Measurements from ENCODE around the gene POLR2F. TPM values are rescaled to one million over a fixed set of nuclear protein-coding genes. Genes with fewer than 3 reads are reported as not detected.
"Not testable (repeated sequence)": the region's sequence is repeated elsewhere in the genome, so short reads cannot be mapped to it uniquely, and the experiment has no call there.

POLR2F gene
- total and polyA plus RNA-seq, 7 donors: 69.2 to 280 (median 95.9) TPM

GRCh38 chr22:37954686-37955085 lies 1.2 kb downstream of the POLR2F start:
- no peak for DNase-seq
- Histone ChIP-seq H3K27me3 (ENCODE audit: insufficient read depth in 3 of 3, low read length in 2 of 3) (no peaks in the 10 kb centered on the region), H3K36me3 (ENCODE audit: insufficient read depth in 1 of 2, low read depth in 1 of 2) (peaks cover 8 to 33% of the 10 kb centered on the region in 2 donors), H3K9me3 (no peaks in the 10 kb centered on the region), H3K27ac (no peak overlapping the region), H3K4me3 (peak overlapping the region; percentile 99), H3K4me1 (peaks cover 22% of the 10 kb centered on the region)
- intact Hi-C loops (cut with DNase I): no loop called here
- TF ChIP-seq CTCF (IDR thresholded peaks at IDR 0.05): no peak
- 53 to 64% (median 54%) methylated on average over 4 of the region's 4 CpGs for WGBS, 3 donors
- no peak for ATAC-seq

DNA sequence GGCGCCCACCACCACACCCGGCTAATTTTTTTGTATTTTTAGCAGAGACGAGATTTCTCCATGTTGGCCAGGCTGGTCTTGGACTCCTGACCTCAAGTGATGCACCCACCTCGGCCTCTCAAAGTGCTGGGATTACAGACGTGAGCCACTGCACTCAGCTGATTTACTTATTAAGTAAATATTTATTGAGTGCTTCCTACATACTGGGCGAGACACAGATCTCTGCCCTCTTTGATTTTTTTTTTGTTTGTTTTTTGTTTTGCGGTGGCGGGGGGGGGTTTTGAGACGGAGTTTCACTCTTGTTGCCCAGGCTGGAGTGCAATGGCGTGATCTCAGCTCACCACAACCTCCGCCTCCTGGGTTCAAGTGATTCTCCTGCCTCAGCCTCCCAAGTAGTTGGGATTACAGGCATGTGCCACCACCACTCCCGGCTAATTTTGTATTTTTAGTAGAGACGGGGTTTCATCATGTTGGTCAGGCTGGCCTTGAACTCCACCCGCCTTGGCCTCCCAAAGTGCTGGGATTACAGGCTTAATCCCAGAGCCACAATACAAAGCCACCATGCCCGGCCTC lies 2.4 kb downstream of the POLR2F start:
- H3K9me3 ChIP-seq; intact Hi-C loops (cut with DNase I); H3K27me3 ChIP-seq (ENCODE audit: insufficient read depth in 3 of 3, low read length in 2 of 3); H3K4me3 ChIP-seq; DNase-seq; ATAC-seq; H3K27ac ChIP-seq: not testable (repeated sequence)
- WGBS, 3 donors: 88 to 89% (median 88%) methylated on average over 15 of the region's 15 CpGs
- H3K36me3 ChIP-seq (ENCODE audit: insufficient read depth in 1 of 2, low read depth in 1 of 2): peaks cover 8 to 45% of the 10 kb centered on the region in 2 donors
- peaks cover 22% of the 10 kb centered on the region for H3K4me1 ChIP-seq

- H3K27ac ChIP-seq: peak overlapping the region; percentile 71
- ATAC-seq: peak; percentile 13 to 72 (median 26)
- no peaks in the 10 kb centered on the region for H3K9me3 ChIP-seq
- H3K4me3 ChIP-seq: no peak overlapping the region
- 28 to 78% (median 41%) methylated on average over 4 of the region's 4 CpGs for WGBS, 3 donors
- intact Hi-C loops (cut with DNase I): no loop called here
- peaks cover 22% of the 10 kb centered on the region for H3K4me1 ChIP-seq
- no peaks in the 10 kb centered on the region for H3K27me3 ChIP-seq (ENCODE audit: insufficient read depth in 3 of 3, low read length in 2 of 3)
- H3K36me3 ChIP-seq (ENCODE audit: insufficient read depth in 1 of 2, low read depth in 1 of 2): peaks cover 8 to 58% of the 10 kb centered on the region in 2 donors
- TF ChIP-seq CTCF (IDR thresholded peaks at IDR 0.05): no peak
- no peak for DNase-seq
These were observed 3.7 kb downstream of the POLR2F start for GRCh38 chr22:37957232-37957631.

DNA sequence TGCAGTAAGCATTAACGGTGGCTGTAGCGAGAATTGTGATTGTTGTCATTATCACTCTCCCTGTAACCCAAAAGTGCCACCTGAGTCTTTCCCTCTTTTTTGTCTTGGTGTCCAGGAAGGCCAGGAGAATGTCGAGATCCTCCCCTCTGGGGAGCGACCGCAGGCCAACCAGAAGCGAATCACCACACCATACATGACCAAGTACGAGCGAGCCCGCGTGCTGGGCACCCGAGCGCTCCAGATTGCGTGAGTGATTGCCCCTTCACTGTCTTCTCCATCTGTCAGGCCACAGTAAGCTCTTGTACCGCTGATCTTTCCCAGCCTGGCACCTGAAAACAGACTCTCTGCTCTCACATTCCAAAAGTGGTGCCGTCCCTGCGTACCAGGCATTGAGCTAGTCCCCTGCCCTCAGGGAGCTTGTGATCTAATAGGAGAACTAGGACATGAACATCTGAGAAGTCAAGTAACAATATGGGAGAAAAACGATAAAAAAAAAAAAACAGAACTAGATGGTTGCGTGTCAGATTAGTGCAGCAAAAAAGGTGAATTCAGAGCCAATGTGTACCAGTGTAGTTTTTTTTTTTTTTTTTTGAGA lies 5.8 kb downstream of the POLR2F start:
- intact Hi-C loops (cut with DNase I): no loop called here

More for the DNA sequence above, 5.8 kb downstream of the POLR2F start:
- no peak for DNase-seq
- H3K36me3 ChIP-seq (ENCODE audit: insufficient read depth in 1 of 2, low read depth in 1 of 2): peaks cover 8 to 73% of the 10 kb centered on the region in 2 donors
- no peak overlapping the region for H3K27ac ChIP-seq
- peaks cover 14% of the 10 kb centered on the region for H3K4me1 ChIP-seq
- H3K9me3 ChIP-seq: no peaks in the 10 kb centered on the region
- no peak overlapping the region for H3K4me3 ChIP-seq
- WGBS, 3 donors: 95 to 97% (median 97%) methylated on average over 18 of the region's 18 CpGs
- no peaks in the 10 kb centered on the region for H3K27me3 ChIP-seq (ENCODE audit: insufficient read depth in 3 of 3, low read length in 2 of 3)
- no peak for TF ChIP-seq CTCF (IDR thresholded peaks at IDR 0.05)
- no peak for ATAC-seq
